ENCODE data around the gene MYO7B.

The MYO7B gene

DNA sequence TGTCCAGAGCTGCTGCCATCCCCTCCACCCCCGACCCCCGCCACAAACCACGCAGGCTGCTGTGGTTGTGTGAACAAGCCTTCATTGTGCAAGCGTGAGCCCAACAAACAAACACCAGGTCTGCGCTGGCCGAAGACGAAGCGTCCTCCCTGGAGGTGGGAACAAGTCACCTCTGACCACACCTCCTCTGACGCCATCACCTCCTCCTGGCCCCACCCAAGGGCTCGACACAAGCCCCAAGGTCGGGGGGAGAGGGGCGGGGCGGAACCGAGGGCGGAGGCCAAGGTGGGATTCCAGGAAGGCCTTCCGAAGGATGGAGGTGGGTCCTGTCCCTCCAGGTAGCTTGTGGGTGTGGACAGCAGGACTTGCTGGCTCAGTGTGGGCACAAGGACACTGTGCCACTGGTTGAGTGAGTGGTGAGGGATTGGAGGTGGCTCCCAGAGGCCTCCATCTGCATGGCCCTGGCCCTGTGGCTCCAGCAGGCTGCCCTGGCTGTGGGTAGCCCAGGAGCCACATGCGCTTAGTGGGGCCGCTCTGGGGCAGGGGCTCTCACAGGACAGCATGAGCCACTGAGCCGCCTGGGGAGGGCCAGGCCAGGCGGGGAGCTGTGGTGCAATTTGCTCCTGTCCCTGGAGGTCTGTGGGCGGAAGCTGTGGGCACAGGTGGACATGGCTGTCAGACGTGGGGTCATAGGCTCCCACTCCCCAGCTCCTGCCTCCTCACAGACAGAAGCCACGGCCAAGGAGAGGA, 103.1 kb downstream of the MYO7B start:
- no peak for DNase-seq (ENCODE audit: low read depth)

DNA sequence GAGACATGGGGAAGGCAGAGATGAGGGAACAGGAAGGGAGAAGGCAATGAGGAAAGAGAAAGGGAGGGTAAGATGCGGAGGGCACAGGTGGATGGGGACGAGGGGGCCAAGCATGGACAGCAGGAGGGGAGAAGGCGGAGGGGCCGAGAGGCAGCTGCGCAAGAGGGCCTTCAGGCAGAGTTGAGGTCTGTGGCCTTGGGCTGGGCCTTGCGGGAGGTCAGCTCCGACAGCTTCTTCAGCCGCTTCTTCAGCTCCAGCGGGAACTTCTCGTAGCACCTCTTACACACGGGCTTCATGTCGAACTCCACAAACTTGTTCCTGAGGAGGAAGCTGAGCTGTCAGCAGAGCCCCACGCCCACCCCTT, 103.6 kb downstream of the MYO7B start:
- DNase-seq (ENCODE audit: low read depth), result no peak

DNA sequence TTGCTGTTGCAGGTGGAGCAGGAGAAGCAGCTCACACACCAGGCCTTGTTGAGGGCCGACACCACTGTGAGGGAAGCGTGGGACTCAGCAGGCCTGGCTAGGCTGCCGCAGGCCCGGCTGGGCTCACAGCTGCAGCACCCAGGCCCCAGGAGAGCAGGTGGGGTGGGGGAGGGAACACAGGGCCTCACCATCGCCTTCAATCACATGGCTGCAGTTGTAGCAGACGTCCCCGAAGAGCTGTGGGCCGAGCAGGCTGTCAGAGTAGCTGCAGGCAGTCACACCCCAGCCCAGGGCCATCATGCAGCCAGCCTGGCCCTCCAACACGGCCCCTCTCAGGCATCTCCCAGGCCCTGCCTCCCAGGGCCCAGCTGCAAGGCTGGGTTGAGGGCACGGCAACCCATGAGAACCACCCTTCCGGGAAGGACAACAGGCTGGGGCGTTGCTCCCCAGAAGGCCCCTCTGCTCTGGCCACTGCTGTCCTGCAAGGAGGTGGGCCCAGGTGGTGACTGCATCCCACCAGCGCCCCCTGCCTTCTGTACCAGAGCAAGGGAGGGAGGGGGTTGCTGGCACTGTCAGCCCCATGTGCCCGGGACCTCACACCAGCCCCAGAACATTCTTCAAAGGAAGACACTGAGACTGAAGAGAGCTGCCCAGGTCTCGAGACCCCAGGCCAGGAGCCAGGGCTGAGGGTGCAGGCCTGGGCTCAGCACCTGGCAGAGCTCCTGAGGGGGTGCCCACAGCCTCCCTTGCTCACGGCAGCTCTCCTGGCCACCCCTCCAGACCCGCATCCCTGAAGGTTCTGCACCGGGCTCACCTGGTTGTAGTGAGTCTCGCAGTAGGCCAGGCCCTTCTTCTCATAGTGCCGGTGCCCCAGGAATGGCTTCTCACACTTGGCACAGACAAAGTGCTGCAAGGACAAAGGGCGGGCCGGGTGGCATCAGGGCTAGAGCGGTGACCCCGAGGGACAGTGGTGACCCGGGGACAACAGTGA, 104.9 kb downstream of the MYO7B start:
- no peak for DNase-seq (ENCODE audit: low read depth)

DNA sequence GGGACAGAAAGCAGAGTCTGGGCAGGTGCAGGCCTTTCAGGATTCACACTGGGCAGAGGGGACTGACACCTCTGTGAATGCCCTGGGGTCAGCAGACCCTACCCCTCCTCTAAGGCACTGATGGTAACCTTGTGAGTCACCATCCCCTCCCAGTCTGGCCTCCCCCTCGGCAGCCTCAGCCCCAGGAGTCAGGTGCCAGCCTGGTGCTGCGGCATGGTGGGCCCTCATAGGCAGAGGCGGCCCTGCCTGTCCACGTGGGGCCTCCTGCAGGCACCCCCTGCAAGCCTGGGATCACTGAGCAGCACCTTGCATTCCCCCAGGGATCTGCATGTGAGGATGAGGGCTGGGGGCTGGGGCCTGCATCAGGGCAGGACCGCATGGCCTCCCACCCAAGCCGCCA, 105.7 kb downstream of the MYO7B start:
- DNase-seq (ENCODE audit: low read depth), result no peak

DNA sequence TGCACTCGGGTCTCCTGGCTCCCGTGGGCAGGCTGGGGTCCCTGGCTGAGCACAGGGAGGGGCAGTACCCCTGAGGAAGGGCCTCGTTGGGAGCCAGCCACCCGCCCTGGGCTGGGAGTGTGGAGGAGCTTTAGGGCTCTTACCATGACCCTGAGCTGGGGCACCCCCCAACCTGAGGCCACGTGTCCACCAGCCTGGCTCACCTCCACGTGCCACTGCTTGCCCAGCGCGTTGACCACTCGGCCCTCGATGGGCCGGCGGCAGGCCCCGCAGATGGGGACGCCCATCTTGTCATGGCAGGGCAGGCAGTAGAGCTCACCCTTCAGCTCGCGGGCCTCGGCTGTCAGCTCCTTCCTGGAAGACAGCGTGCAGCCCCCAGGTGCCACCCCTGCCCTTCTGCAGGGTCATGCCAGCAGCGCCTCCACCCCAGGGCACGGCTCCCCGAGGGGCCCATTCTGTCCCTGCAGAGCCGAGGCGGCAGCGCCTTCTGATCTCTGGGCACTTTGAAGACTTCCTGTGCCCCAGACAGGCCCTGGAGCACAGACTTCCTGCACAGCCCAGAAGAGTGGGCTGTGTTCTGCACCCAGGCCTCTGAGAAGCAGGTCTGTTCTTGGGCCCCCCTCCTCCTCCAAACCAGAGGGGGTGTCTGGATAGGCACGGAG, 106.5 kb downstream of the MYO7B start:
- peak; percentile 15 for DNase-seq (ENCODE audit: low read depth)

DNA sequence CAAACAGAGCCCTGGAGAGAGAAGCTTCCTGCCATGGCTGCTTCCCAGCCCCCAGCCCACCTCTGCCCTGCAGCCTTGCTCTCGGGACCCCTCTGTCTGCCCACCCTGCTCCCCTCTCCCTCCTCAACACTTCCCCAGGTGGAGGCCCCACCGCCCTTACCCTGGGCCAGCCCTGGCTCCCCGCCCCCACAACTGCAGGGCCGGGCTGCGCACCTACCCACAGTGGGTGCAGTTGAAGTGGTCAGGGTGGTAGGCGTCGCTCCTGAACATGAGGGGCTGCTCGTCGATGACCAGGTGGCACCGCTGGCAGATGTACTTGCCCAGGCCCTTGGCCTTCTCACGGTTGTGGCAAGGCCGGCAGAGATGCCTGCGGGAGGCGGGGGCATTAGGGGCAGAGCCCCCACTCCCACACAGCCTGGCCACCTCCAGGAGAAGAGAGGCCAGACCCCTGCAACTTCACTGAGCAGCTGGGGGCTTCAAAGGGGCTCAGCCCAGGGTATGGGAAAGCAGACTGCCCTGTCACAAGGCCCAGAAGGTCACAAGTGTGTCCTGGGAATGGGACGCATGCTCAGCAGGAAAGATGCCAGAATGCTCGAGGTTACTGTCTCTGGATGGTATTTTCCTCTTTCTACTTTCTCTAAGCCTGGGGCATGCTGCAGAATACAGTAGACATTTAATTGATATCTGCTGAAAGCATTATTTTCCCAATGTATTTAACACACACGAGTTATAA, 107.4 kb downstream of the MYO7B start:
- no peak for DNase-seq (ENCODE audit: low read depth)

DNA sequence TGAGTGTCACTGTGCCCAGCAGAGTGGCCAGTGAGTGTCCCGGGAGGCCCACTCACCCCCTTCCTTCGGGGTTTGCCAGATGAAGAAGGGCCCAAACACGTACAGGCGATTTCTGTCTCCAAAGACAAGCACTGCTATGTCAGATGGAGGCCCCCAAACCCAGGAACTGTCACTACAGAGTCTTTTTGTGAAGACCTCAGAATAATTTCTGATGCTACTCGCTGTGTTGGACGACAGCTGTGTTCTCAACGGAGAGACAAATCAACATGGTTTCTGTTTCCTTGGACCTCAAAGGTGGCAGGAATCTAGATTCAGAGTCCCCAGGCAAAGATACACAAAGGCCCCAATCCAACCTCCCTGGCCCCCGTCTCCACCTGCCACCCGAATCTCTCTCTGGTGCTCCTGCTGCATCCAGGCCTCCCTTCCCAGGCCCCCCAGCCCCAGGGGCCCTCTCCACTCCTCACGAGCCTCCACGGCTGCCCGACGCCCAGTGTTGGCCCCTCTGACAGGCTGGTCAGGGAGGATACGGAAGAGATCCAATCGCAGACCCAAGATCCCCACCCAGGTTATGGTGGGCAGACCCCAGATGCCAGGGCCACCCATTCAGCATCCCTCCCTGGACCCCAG, 108.1 kb downstream of the MYO7B start:
- no peak for DNase-seq (ENCODE audit: low read depth)

DNA sequence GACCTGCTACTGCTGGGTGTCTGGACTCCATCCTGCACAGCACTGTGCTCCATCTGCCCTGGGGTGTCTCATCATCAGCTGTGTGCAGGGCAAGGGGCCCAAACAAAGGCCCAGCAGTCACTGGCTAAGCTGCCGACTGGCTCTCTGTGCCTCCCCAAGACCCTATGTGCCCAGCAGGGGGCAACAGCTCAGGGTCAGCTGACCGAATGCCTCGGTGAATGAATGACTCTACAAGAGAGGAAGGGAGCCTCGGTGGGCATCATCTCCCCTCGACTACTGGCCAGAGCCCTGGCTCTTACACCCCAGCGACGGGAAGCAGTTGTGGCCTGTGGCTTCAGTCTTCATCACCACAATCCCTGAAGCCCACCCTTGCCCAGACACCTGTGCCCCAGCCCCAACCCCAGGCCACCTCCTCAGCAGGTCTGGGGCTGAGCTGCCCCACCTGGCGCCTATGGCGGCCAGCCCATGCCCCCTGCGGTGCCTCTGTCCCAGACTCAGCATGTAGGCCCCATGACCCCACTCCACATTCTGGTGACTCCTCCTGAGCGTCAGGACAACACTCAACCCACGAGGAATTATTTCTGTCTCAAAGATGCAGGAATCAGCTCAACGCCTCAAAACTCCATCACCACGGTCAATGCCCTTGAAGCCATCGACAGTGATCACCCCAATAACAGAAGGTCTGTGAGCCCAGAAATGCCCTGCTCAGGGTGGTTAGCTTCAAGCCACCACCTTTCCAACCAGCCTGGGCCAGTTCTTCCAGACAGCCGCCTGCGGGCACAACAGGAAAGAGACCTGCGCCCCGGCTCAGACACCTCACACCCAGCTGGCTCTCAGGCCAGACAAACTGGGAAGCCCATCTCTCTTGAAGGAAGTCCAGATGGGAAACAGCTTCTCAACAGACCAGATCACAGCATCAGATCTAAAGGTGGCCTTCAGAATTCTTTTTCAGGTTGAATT, 108.9 kb downstream of the MYO7B start:
- DNase-seq (ENCODE audit: low read depth), result no peak

DNA sequence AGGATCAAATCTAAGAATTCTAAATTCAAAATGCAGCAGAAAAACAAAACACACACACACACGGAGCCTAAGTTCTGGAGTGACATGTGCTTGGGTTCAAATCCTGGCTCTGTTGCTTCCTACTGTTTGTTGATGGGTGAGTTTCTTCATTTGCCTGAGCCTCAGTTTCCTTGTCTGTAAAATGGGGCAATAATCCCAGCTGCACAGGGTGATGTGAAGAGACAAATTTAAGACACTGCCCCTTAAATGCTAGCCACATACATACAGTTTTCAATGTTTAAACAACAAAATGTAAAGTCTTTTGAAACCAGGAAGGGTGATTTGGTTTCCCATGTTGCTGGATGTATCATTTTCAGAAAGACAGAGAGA, 109.5 kb downstream of the MYO7B start:
- DNase-seq (ENCODE audit: low read depth), result no peak

DNA sequence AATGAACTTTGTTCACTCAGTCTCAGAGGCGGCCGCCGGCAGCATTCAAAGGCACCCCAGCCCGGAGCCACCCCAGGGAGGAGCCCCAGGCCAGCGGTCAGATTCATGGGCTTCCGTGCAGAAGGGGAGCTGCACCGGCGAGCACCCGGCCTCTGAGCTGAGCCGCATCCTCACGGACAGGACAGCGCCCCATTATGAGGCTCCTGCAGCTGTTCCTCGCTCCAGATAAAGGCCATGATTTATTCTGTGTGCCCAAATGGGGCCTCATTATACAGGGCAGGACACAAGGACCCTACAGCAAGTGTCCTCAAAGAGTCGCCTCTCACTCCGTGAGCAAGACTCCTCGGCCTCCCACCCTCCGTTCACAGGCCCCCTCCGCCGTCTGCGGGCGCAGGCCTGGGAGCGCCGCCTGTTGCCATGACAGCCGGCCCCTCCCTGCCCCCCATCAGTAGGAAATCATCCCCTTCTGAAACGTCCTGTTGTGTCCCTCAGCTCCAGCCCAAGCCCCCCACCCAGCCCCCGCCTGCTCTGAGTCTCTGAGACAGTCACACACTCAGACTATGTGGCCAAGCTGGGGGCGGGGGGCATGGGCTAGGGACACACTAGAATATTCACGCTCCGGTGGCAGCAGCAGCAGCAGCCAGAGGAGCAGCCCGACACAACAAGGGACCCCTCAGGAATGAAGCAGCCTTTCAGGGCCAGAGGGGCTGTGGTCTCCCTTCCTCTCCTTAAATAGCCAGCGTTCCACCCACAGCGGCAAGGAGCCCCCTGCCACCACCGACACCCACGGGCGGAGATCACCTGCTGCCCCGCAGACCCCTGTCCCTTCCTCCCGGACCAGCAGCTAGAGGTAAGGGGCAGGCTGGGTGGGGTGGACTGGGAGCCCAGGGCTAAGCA, 110.2 kb downstream of the MYO7B start, which contains the start of gene GPR17:
Gene GPR17, plus strand, starts transcription at position 759 of the 897 bp plus-strand sequence. CDS start 4,583 bp downstream, outside the sequence.
- DNase-seq (ENCODE audit: low read depth), result no peak

DNA sequence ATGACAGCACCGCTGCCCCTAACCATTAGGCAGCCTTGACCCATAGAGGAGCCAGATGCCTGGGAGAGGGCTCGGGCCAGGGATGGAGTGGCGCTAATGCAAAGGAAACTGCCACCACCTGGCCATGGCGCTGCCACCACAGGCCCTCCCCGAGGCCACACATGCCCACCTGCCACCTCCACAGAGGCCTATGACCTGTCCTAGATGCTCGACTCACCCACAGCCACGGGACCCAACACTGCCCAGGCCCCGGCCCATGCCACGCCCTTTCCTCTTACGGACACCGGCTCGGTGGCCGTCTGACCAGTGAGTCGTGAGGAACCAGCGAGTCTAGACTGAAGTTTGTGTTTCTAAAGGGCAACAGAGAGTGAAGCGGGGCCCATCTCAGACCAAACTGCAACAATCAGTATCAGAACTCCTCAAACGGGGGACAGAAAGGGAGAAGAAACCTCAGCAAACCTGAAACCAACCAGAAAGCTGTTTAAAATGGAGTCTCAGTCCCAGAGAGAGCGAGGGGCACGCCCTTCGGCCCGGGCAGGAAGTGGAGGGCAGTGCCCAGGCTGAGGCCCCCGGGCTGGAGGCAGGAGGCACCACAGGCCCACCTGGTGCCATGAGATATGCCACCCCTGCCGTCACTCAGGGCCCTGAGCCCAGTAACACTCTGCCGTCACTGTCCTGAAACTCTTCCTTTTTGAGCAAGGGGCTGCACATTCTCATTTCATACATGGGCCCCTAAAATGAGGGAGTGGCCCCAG, 111.2 kb downstream of the MYO7B start:
- DNase-seq (ENCODE audit: low read depth), result no peak

DNA sequence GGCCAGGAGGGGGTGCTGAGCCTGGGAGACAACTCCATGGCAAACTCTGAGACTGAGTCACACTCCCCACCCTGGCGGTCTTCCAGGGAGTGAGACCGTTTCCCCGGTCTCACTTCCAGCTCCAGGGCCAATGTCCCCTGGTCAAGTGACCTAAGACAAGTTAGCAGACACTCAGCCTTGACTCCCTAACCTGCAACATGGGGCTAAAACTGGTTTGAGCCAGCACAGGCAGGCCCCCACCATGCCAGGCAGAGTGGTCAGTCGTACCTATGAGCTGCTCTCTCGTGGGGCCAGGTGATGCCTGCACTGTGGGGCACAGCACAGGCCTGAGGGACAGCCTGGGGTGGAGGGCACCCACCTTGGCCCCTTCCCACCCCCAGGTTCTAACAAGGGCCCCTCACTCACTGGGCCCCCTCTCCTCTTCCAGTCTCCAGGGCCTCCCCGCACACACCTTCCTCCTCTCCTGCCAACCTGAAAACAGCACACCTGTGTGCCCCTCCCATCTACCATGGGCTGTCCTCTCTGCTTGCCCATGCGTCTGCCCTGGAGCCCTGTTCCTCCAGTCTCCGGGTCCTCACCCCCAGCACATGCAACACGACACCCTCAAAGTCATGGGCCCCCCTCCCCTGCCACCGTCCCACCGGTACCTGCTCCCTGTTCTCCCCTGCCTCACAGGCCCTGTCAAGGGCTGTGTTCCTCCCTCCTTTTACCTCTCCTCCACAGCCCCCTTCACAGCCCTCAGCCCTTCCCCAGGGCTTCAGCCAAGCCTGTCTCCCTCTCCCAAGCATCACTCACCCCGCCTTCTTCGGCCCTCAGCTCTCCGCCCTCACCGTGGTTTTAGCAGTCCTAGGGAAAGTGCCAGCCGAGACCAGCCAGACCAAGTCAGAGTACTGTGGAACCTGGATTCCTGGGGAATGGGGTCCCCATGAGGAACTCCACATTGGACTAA, 112.0 kb downstream of the MYO7B start:
- no peak for DNase-seq (ENCODE audit: low read depth)

DNA sequence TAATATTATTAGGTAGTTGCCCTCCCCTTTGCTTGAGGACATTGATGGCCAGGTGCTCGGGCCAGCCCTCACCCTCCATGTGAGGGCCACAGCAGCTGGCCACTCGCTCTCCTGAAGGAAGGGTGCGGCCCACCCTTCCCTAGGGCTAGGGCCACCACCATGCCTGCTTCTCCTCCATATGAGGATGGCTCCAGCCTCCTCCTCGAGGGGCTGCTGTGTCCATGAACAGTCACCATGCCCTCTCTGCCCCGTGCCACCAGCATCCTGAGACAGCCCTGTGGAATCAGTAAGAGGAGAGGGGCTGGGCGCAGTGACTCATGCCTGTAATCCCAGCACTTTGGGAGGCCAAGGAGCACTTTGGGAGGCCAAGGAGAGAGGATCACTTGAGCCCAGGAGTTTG, 112.8 kb downstream of the MYO7B start:
- no peak for DNase-seq (ENCODE audit: low read depth)

DNA sequence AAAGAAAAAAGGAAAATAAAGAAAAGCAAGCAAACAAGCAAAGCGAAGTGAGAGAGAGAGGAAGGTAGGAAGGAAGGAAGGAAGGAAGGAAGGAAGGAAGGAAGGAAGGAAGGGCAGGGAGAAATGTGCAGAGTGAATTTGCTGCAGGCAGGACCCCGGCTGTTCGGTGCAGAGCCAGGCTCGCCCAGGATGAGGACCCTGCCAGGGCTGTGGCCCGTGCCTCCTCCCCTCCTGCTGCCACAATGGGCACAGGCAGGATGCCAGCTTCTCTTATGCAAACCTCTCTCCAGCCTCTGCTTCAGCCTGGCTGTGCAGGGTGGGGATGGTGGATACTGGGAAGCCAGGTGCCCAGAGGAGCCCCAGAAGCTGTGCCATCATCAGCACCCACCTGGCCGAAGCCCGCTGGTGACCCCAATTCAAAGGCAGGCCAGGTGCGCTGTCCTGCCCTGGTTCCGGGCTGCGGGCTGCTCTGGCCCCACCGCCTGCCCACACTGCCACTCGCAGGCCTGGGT, 113.7 kb downstream of the MYO7B start:
- DNase-seq (ENCODE audit: low read depth), result no peak

DNA sequence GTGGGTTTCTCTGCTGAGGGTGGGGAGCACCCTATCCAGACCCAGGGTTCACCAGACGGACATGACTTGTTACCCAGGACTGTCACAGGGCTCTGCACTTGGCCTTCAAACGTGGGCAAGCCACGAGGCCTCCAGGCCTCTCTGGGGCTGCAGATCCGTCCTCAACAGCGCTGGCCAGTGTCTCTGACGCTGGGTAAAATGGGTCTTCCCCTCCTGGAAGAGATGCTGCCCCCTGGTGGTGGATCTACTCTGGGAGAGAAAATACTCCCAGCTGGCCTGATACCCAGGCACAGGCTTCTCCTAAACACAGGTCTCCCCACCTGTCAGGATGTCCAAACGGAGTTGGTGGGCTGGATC, 114.2 kb downstream of the MYO7B start:
- peak; percentile 50 for DNase-seq (ENCODE audit: low read depth)

DNA sequence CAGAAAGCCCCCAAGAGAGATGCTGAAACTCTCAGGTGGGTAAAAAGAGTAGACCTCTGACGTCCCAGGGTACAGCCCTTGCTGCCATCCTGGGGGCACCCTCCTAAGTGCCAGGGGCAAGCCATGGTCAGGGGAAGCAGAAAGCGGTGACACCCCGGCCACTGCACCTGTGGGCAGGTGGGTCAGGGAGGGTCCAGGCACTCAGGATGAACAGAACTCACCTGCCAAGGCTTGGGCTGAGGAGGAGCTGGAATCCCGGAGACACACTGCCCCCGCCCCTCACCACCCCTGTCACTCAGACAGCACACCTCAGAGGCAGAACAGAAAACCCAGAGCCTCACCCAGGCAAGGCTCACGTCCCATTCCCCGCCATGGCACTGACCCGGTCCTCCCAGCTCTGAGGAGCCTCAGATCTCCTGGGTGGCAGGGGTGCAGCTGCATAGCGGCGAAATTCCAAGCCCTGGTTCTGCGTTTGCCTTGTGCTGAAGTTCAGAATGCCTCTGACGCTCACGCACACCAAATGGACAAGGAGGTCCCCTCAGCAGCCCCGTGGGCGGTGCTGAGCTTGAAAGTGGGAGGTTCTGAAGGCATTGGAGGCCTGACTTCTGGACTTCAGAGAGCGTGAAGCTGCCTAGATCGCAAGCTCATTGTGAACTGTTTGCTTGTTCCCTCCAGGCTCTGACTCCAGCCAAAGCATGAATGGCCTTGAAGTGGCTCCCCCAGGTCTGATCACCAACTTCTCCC, 114.7 kb downstream of the MYO7B start:
- DNase-seq (ENCODE audit: low read depth), result no peak

Data from T-helper 22 cell (primary cell).